GM12873 (cell line): ENCODE data around the gene C1QTNF9.

Source experiments
- TF ChIP-seq, protein P1 (sequence below): IDR thresholded peaks from 2 replicates; pipeline ENCODE4 v1.5.1; 2012; ENCODE audit warnings: low read depth, mild to moderate bottlenecking, moderate library complexity, low read length, control low read depth; ENCODE audit not compliant: insufficient read depth; ENCODE audit errors: missing control alignments

The C1QTNF9 gene

DNA sequence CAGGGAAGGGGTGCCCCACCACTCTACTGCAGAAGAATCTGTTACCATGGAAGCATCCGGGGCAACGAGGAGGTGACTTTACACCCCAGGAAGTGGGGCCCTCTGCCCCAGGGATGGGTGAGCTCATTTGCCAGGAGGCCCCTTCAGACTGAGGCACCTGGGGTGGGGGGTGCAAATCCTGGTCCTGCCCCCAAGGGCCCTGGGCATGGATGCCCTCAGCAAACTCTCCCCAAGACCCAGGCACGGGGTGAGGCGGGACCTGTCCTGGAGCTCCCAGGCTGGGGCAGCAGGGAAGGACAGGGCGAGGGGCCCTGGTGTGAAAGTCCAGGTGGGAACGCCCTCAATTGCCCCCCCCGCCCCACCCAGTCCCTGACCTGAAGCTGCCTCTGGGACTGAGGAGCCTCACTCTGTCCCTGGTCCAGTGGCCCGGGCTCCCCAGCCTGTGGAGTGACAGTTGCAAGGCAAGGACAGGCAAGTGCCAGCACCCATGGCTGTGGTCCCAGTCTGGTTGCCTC is 52.5 kb downstream of the C1QTNF9 start:
- TF ChIP-seq, protein P1, sequence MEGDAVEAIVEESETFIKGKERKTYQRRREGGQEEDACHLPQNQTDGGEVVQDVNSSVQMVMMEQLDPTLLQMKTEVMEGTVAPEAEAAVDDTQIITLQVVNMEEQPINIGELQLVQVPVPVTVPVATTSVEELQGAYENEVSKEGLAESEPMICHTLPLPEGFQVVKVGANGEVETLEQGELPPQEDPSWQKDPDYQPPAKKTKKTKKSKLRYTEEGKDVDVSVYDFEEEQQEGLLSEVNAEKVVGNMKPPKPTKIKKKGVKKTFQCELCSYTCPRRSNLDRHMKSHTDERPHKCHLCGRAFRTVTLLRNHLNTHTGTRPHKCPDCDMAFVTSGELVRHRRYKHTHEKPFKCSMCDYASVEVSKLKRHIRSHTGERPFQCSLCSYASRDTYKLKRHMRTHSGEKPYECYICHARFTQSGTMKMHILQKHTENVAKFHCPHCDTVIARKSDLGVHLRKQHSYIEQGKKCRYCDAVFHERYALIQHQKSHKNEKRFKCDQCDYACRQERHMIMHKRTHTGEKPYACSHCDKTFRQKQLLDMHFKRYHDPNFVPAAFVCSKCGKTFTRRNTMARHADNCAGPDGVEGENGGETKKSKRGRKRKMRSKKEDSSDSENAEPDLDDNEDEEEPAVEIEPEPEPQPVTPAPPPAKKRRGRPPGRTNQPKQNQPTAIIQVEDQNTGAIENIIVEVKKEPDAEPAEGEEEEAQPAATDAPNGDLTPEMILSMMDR: no peak

DNA sequence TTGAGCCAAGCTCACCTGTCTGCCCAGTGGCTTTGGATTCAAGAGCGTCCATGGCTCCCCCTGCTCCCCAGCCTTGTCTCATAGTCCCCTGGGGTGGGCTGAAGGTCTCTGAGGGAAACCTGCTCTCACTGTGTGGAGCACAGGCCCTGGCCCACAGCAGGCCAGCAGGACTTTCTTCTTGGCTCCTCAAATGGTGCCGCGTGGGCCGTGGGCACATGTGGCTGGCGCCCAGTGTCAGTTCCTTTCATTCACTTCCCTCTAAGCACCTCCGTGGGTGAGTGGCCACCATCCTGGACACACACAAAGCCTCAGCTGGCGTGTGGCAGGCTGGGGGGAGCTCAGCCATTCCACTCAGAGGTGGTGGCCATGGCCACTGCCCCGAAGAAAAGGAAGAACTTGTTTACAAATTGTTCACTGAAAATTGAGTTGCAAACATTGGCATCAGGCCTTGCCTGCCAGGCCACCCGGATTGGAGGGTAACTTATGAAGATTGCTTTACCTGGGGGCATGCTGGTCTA is 53.1 kb downstream of the C1QTNF9 start:
- TF ChIP-seq, protein P1: no peak

DNA sequence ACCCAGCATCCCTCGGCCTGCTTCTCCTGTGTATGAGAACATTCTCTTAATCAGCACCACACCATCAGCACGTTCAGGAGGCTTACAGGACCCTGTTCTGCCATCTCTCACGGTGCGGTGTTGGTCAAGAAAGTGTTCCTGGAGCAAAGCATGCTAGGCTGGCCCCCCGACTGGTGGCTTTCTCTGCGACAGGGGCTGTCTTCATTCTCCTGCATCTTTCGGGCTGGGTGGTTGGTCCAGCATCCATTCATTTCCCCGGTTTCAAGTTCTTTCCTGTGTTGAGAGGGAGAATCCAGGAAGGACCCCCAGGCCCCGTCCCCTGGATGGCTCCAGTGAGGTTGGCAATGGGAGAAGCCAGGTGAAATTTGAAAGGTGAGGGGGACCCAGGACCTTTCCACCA is 55.8 kb downstream of the C1QTNF9 start:
- TF ChIP-seq, protein P1: no peak

DNA sequence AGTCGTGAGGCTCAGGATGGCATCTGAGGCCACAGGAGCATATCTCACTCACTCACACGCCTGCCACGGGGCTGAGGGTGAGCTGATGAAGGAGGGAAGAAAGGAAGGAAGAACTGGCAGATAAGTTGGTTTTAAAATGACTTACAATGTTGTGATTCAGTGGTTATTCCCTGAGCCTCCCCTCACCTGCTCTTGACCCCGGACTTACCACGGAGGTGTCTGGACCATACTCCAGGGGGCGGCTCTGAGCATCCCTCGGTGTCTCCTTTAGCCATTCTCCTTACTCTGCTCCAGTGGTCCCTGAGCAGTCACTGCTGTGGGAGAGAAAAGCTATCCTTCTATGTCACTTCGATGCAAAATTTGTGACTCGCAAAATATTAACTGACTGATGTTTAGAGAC is 61.9 kb downstream of the C1QTNF9 start:
- TF ChIP-seq, protein P1: peak; percentile 5
